ACHN (cell line): ENCODE measurements around the gene FAM168B.

Source experiments
- DNase-seq: peaks from one replicate; pipeline ENCODE4 v3.0.0-alpha.2; 2015
- in situ Hi-C: cut with HindIII; loops from 2 replicates; pipeline ENCODE4 v1.10.0; 2017; ENCODE audit warnings: low sequenced_read_pairs, low pct_ligation_motif_present, low pct_unique_long_range_greater_than_20kb

The FAM168B gene

DNA sequence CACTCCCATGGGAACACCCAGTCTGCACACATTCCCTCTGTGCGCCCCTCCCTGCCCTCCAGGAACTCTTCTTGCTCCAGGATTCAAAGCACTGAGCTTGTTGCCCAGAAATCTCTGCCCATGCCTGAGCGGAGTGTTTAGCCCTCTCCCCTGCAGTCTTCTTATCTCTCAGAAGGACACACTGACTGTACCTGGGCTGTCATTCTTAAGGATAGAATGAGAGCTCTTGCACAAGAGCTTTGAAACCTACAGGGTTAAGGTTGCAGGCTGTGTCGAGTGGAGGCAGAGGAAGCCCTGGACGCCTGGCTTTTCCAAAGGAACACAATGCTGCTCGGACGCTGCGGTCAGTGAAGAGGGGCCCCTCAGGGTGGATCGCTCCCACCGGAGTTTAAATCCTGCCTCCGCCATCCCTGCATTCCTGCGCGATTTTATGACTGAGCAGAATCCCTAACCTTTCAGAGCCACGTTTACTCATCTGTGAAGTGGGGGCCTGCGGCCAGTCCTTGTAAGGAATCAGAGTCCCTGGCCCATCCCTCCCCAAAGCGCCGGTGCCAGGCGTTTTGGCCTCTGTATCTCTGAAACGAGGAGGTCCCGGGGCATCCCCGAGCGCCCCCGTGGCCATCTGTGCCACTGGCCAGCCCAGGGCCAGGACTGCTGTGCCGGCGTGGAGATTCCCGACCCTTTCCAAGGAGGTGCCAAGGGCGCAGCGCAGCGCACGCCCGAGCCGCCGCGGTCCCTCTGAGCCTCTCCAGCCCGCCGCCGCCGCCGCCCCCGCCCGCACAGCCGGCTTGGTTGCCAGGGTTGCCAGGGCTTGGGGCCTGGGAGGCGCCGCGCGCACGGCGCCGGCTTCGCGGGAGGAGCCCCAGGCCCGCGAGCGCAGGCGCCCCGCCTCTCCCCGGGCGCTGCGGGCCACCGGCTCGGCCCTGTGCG lies 58.9 kb downstream of the FAM168B start:
- in situ Hi-C loops: no loop called here
- DNase-seq: no peak

- no peak for DNase-seq
- in situ Hi-C loops: no loop called here
These were observed 59.5 kb downstream of the FAM168B start for GRCh38 chr2:131033786-131034121.

- in situ Hi-C loops: no loop called here
- DNase-seq: no peak
These were observed 60.8 kb downstream of the FAM168B start for GRCh38 chr2:131032393-131032836.

DNA sequence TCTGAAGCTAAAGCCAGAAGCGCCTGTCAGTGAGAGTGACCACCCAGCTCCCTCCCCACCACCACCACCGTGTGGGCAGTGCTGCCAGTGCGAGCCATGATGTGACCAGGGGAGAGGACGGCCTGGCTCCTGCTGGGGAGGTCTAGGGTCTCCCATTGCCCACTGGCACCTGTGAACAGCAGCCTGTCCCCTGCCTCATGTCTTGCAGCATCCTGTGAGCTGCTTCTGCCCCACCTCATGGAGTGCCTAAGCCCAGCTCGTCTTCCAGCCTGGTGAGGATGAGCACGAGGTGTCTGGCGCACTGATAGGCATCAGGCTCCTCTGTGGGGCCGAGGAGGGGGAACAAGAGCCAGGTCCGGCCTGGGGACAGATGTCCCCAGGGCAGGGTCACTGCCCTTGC lies 61.4 kb downstream of the FAM168B start:
- in situ Hi-C loops: no loop called here

DNA sequence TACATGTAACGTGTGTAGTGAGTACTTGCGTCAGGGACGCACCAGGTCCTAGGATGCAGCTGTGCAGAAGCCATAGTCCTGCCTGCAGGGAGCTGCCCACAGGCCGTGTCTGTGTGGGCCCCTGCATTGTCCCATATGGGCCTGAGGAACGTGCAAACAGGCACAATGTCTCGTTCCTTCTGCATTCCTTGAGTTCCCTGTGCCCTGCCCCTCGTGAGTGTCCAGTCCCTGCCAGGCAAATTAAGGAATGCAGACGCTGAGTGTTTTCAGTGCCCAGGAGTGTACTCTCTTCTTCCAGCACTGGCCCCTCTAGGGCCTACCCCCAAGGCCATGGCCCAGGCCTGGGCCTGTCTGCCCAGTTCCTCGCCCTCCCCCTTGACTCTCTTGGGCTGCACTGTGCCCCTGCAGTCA lies 61.8 kb downstream of the FAM168B start:
- no peak for DNase-seq
- in situ Hi-C loops: no loop called here

More for the DNA sequence above, 61.4 kb downstream of the FAM168B start:
- no peak for DNase-seq

GRCh38 chr2:131030478-131030971 lies 62.7 kb downstream of the FAM168B start:
- in situ Hi-C loops: no loop called here
- DNase-seq: no peak

GRCh38 chr2:131029812-131030211 lies 63.4 kb downstream of the FAM168B start:
- in situ Hi-C loops: no loop called here
- DNase-seq: no peak

DNA sequence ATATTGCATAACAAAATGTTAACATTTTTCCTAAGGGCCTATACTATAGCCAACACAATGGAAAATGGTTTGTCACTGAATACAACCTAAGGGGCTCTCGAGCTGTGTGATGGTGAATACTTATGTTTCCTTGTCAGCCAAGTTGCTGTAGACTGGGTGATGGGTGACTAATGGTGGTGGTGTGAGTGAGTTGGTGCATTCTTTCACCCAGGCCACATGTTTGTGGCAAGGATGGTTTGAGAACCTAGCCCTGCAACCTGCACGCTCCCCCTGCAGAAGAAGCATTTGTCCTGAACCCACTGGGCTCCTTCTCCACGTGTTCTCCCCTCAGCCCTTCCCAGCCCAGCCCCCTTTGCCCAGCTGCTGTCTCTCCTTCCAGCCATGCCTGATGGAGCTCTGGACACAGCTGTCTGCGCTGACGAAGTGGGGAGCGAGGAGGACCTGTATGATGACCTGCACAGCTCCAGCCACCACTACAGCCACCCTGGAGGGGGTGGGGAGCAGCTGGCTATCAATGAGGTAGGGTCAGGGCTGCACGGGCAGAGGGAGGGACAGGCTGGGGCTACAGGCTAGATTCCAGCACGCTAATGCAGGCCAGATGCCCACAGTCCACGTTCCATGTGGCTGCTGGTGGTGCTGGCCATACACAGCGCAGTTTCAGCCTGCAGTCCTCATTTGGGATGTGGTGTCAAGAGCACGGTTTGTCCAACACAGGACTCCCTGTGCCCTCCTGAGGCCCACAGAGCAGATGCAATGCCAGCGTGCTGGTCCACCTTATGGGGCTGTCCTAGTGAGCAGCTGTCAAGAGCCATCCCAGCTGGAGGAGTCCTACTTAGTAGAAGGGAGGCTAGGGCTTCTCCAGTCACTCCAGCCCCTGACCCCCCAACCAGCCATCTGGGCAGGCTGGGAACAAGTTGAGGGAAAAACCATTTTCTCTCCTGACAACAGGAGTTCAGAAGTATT lies 65.4 kb downstream of the FAM168B start:
- in situ Hi-C loops: no loop called here
- no peak for DNase-seq

DNA sequence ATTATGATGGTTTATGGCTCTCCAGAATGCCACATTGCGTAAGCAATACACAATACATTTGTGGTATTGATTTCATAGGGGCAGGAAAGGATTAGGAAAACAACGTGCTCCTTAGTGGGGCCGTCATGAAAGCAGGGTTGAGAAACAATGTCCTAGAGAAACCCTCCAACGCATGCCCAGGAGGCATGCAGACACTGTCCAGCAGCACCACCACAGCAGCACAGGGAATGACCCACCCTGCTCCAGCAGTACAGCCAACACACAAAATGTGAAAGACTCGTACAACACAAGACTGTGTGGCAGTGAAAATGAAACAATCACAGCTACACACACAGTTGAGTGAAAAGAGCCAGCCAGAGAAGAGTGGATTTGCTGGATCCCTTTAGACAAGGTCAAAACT lies 66.3 kb downstream of the FAM168B start:
- no peak for DNase-seq
- in situ Hi-C loops: no loop called here

DNA sequence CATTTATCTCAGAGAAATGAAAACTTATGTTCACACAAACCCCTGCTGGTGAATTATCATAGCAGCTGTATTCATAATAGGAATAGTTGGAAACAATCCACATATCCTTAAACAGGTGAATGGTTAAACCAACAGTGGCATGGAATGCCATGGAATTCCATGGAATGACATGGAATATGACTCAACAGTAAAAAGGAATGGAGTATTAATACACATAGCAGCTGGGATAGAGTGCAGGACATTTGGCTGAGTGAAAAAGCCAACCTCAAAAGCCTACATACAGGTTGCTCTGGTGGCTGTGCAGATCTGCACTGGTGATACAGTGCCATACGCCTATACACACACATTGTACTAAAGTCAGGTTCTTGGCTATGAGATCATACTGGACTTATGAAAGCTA lies 69.5 kb downstream of the FAM168B start:
- in situ Hi-C loops: no loop called here
- no peak for DNase-seq

DNA sequence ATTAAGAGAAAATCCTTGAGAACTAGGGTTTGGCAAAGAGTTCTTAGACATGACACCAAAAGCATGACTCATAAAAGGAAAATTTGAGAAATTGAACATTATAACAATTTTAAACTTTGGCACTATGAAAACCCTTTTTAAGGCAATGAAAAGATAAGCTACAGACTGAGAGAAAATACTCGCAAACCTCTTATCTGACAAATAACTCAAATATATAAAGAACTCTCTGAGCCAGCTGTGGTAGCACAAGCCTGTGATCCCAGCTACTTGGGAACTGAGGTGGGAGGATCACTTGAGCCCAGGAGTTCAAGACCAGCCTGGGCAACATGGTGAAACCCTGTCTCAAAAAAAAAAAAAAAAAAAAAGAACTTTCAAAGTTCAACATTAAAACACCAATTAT lies 70.5 kb downstream of the FAM168B start:
- no peak for DNase-seq
- in situ Hi-C loops: no loop called here

- DNase-seq: no peak
- in situ Hi-C loops: no loop called here
These were observed 76.2 kb downstream of the FAM168B start for GRCh38 chr2:131016826-131017741.

DNA sequence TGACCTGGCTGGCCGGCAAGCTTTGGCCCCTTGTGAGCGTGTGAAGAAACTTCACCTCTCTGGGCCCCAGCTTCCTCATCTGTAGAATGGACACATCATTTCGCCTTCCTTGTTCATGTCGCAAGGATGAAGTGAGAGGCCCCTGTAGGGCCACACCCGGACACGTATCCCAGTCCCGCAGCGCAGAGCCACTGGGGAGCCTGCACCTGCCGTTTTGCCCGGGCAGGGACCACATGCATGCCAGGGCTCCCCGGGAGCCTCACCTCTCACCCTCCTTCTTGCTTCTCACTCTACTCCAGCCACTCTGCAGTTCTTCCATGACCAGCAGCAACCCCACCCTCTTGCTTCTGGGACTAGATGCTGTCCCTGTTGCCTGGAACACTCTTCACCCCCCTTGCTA lies 77.5 kb downstream of the FAM168B start:
- DNase-seq: no peak
- in situ Hi-C loops: no loop called here

GRCh38 chr2:131014141-131014540 lies 79.1 kb downstream of the FAM168B start:
- no peak for DNase-seq

GRCh38 chr2:131011486-131011885 lies 81.8 kb downstream of the FAM168B start:
- no peak for DNase-seq
- in situ Hi-C loops: no loop called here

More at GRCh38 chr2:131014141-131014540, 79.1 kb downstream of the FAM168B start:
- in situ Hi-C loops: no loop called here

DNA sequence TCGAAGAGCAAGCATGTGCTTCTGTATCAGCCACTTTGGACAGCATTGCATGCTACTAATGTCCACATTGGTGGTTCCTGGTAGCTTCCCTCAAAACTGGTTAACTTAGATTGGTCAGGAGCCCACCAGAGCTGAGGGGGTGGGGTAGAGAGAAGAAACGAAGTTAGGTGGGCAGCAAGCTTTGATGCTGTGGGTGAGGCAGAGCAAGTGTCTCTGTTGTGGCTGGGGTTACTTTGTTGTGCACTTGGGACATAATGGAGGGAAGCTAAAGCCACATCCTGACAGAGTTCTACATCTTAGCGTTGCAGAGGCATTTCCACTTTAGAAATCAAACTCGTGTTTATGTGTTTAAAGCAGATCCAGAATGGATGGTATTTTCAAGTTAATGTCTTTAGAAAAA lies 82.7 kb downstream of the FAM168B start:
- in situ Hi-C loops: no loop called here
- DNase-seq: no peak

DNA sequence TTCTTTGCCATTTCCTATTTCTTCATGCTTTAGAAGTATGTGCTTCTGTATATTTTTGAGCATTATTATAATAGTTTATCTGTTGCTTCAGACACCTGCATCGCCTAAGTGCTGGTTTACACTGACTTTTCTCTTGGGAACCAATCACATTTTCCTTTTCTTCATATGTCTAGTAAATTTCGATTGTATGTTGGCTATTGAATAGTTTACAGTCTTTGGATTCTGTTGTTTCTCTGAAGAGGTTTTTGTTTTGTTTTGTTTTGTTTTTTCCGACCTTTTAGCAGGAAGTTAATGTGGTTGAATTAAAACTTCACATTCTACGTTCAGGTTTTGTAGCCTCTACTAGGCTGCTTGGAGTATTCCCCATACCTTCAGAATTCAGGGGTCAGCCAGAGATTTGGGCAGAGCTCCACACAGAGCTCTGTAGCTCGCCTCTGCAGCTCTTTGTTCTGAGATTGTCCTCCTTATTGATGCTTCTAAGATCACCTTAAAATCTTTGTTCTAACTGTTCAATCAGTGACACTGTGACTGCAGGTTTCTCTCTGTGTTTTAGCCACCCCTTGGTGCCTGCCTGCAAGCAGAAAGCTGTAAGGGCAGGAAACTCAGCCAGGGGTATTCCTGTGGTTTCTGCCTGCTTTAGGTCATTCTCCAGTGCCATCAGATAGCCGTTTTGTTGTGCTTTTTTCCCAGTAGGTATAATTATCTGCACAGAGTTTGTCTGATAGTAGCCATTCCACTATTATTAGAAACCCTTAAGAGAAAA lies 83.4 kb downstream of the FAM168B start:
- in situ Hi-C loops: no loop called here
- no peak for DNase-seq

DNA sequence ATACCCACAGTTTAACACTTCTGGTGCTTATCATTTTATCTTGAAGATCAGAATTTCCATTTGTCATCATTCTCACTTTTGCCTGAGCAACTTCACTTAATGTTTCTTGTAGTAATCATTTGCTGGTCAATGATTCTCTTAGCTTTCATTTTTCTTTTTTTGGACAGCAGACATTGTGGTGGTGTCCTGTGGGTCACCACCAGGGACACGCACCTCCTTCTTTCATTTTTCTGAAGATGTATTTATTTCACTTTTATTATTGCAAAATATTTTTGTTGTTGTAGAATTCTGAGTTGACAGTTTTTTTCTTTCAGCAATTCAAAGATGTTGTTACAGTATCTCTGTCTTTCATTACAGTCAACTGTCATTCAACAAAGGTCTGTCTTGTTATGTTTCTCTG lies 84.3 kb downstream of the FAM168B start:
- no peak for DNase-seq
- in situ Hi-C loops: no loop called here
